ENCODE measurements around the gene EPN2.
"Not testable (repeated sequence)": the region's sequence is repeated elsewhere in the genome, so short reads cannot be mapped to it uniquely, and the experiment has no call there.

Gene EPN2

GRCh38 chr17:19269641-19270040 lies 32.5 kb downstream of the EPN2 start:
- FAIRE-seq: no peak

GRCh38 chr17:19270347-19270703 lies 33.2 kb downstream of the EPN2 start:
- FAIRE-seq: no peak

GRCh38 chr17:19270704-19271611 lies 33.8 kb downstream of the EPN2 start:
- FAIRE-seq: no peak

- FAIRE-seq: no peak
Measured at GRCh38 chr17:19271780-19272357, 34.7 kb downstream of the EPN2 start.

GRCh38 chr17:19273731-19274130 lies 36.6 kb downstream of the EPN2 start:
- no peak for FAIRE-seq

- no peak for FAIRE-seq
Measured at GRCh38 chr17:19274893-19275292, 37.7 kb downstream of the EPN2 start.

- FAIRE-seq: no peak
Measured at GRCh38 chr17:19275457-19276127, 38.4 kb downstream of the EPN2 start.

- not testable (repeated sequence) for FAIRE-seq
Measured at GRCh38 chr17:19278284-19278683, 41.1 kb downstream of the EPN2 start.

- no peak for FAIRE-seq
Measured at GRCh38 chr17:19278729-19279128, 41.6 kb downstream of the EPN2 start.

GRCh38 chr17:19281161-19281560 lies 44.0 kb downstream of the EPN2 start:
- FAIRE-seq: no peak

- FAIRE-seq: no peak
Measured at GRCh38 chr17:19284005-19284959, 47.1 kb downstream of the EPN2 start.

- no peak for FAIRE-seq
Measured at GRCh38 chr17:19285213-19285900, 48.2 kb downstream of the EPN2 start.

- FAIRE-seq: no peak
Measured at GRCh38 chr17:19286751-19287341, 49.7 kb downstream of the EPN2 start.

- FAIRE-seq: no peak
Measured at GRCh38 chr17:19287651-19288050, 50.5 kb downstream of the EPN2 start.

- no peak for FAIRE-seq
Measured at GRCh38 chr17:19288453-19288852, 51.3 kb downstream of the EPN2 start.

GRCh38 chr17:19290066-19290705 lies 53.0 kb downstream of the EPN2 start:
- FAIRE-seq: no peak

- FAIRE-seq: no peak
Measured at GRCh38 chr17:19291646-19292376, 54.6 kb downstream of the EPN2 start.

- no peak for FAIRE-seq
Measured at GRCh38 chr17:19292377-19292711, 55.2 kb downstream of the EPN2 start.

GRCh38 chr17:19294443-19294842 lies 57.3 kb downstream of the EPN2 start:
- FAIRE-seq: no peak

- no peak for FAIRE-seq
Measured at GRCh38 chr17:19295473-19296135, 58.4 kb downstream of the EPN2 start.
